HG02588 (cell line): Measurements from ENCODE around the gene SEC31A.

Experiments used
- ATAC-seq: cut with Tn5 transposase; IDR thresholded peaks from one replicate; pipeline ENCODE4 v1.9.1; 2021; ENCODE audit warnings: mild to moderate bottlenecking, moderate library complexity; ENCODE audit not compliant: unreplicated experiment

Gene SEC31A

GRCh38 chr4:82797040-82797404 is 93.9 kb downstream of the SEC31A start:
- ATAC-seq, result no peak

- no peak for ATAC-seq
These were observed 97.9 kb downstream of the SEC31A start for GRCh38 chr4:82792912-82793649.

GRCh38 chr4:82791179-82791578 is 99.8 kb downstream of the SEC31A start:
- ATAC-seq, result no peak

GRCh38 chr4:82790060-82790660 is 100.8 kb downstream of the SEC31A start:
- no peak for ATAC-seq

- no peak for ATAC-seq
These were observed 101.8 kb downstream of the SEC31A start for GRCh38 chr4:82789025-82789776.

GRCh38 chr4:82787342-82787741 is 103.6 kb downstream of the SEC31A start:
- ATAC-seq, result no peak

- no peak for ATAC-seq
These were observed 104.1 kb downstream of the SEC31A start for GRCh38 chr4:82786828-82787227.

- ATAC-seq, result no peak
These were observed 105.1 kb downstream of the SEC31A start for GRCh38 chr4:82785611-82786400.

GRCh38 chr4:82784681-82785610 is 106.0 kb downstream of the SEC31A start:
- no peak for ATAC-seq

GRCh38 chr4:82782626-82783345 is 108.2 kb downstream of the SEC31A start:
- ATAC-seq, result no peak

GRCh38 chr4:82780752-82781231 is 110.2 kb downstream of the SEC31A start:
- no peak for ATAC-seq

- ATAC-seq, result no peak
These were observed 110.7 kb downstream of the SEC31A start for GRCh38 chr4:82780170-82780751.

GRCh38 chr4:82779032-82779431 is 111.9 kb downstream of the SEC31A start:
- ATAC-seq, result no peak

- no peak for ATAC-seq
These were observed 113.0 kb downstream of the SEC31A start for GRCh38 chr4:82777857-82778525.

GRCh38 chr4:82776925-82777542 is 113.9 kb downstream of the SEC31A start:
- no peak for ATAC-seq

- no peak for ATAC-seq
These were observed 115.7 kb downstream of the SEC31A start for GRCh38 chr4:82775243-82775642.

GRCh38 chr4:82774711-82775171 is 116.2 kb downstream of the SEC31A start:
- ATAC-seq, result no peak

- ATAC-seq, result no peak
These were observed 117.9 kb downstream of the SEC31A start for GRCh38 chr4:82773057-82773456.
